Hepatocyte (in vitro differentiated cells): ENCODE measurements around the gene AAK1. TPM values are rescaled to one million over a fixed set of nuclear protein-coding genes. Genes with fewer than 3 reads are reported as not detected.
"Not testable (repeated sequence)": the region's sequence is repeated elsewhere in the genome, so short reads cannot be mapped to it uniquely, and the experiment has no call there.

Experiments
- DNase-seq: peaks from one replicate; pipeline ENCODE4 v3.0.0-alpha.2; 2016; ENCODE audit warnings: low spot score
- H2AFZ ChIP-seq: fragments of 200-600 bp; sonication (generic); 2 replicates; pipeline ENCODE4 v1.6.0; 2016; ENCODE audit warnings: antibody characterized with exemption, mild to moderate bottlenecking
- H3K27ac ChIP-seq: fragments of 200-600 bp; sonication (generic); 2 replicates; pipeline ENCODE4 v1.5.1; 2016; ENCODE audit warnings: mild to moderate bottlenecking
- H3K27me3 ChIP-seq: fragments of 200-600 bp; sonication (generic); 2 replicates; pipeline ENCODE4 v1.6.1; 2016
- H3K36me3 ChIP-seq: fragments of 200-600 bp; sonication (generic); replicated peaks from 2 replicates; pipeline ENCODE4 v1.5.1; 2016; ENCODE audit warnings: low read depth; ENCODE audit not compliant: insufficient read depth
- H3K4me1 ChIP-seq: fragments of 200-600 bp; sonication (generic); 2 replicates; pipeline ENCODE4 v1.5.1; 2016; ENCODE audit warnings: mild to moderate bottlenecking, moderate library complexity; ENCODE audit not compliant: insufficient read depth
- H3K4me2 ChIP-seq: fragments of 200-600 bp; sonication (generic); 2 replicates; pipeline ENCODE4 v1.6.0; 2016
- H3K4me3 ChIP-seq: fragments of 200-600 bp; sonication (generic); 2 replicates; pipeline ENCODE4 v1.5.1; 2016; ENCODE audit warnings: mild to moderate bottlenecking
- H3K79me2 ChIP-seq: fragments of 200-600 bp; sonication (generic); 2 replicates; pipeline ENCODE4 v1.6.0; 2017; ENCODE audit warnings: mild to moderate bottlenecking
- H3K9me2 ChIP-seq: fragments of 200-600 bp; sonication (generic); replicated peaks from 2 replicates; pipeline ENCODE4 v1.6.0; 2017; ENCODE audit warnings: mild to moderate bottlenecking; ENCODE audit not compliant: insufficient read depth
- H3K9me3 ChIP-seq: fragments of 200-600 bp; sonication (generic); 2 replicates; pipeline ENCODE4 v1.5.1; 2016; ENCODE audit warnings: low read depth, mild to moderate bottlenecking
- H4K20me1 ChIP-seq: fragments of 200-600 bp; sonication (generic); 2 replicates; pipeline ENCODE4 v1.6.0; 2016; ENCODE audit warnings: mild to moderate bottlenecking; ENCODE audit not compliant: insufficient read depth, poor library complexity, severe bottlenecking
- EZH2 ChIP-seq: fragments of 200-600 bp; sonication (generic); IDR thresholded peaks from 2 replicates; pipeline ENCODE4 v1.6.1; 2016; ENCODE audit warnings: antibody characterized with exemption, mild to moderate bottlenecking, borderline replicate concordance
- EZH2phosphoT487 ChIP-seq: fragments of 200-600 bp; sonication (generic); IDR thresholded peaks from one replicate; pipeline ENCODE4 v1.6.1; 2018; ENCODE audit warnings: antibody characterized with exemption, mild to moderate bottlenecking, low read depth, moderate library complexity; ENCODE audit not compliant: unreplicated experiment, severe bottlenecking
- WGBS: methylation state at CpG from one replicate; pipeline ENCODE4 v1.1.6; 2016; ENCODE audit warnings: low lambda C conversion rate; ENCODE audit errors: missing lambda C conversion rate; 5-methylcytosine and 5-hydroxymethylcytosine counted together
- polyA plus RNA-seq: library from polyadenylated mRNA; unstranded; fragments of >200 nt; fragmentation: Nextera tagmentation; extraction: Ambion mirVana; gene quantifications from 2 replicates; pipeline ENCODE4 v1.2.1, GENCODE V29; 2016
- total RNA-seq: library from RNA; depleted of rRNA; stranded (reverse); fragments of >200 nt; gene quantifications from 2 replicates; pipeline ENCODE4 v1.2.3, GENCODE V29; 2014
- TF ChIP-seq, protein P1 (sequence below): fragments of 200-600 bp; sonication (generic); IDR thresholded peaks from 2 replicates; pipeline ENCODE4 v1.5.1; 2016; ENCODE audit warnings: antibody characterized with exemption, mild to moderate bottlenecking; ENCODE audit not compliant: poor library complexity

AAK1 gene
- total and polyA plus RNA-seq, 2 experiments from 2014 or later = 30.1 to 30.8 TPM

GRCh38 chr2:69660637-69661036 lies 17.1 kb upstream of the AAK1 start:
- H2AFZ ChIP-seq = no peak overlapping the region
- H3K4me3 ChIP-seq = no peak overlapping the region
- H3K79me2 ChIP-seq = no peaks in the 10 kb centered on the region
- DNase-seq = no peak
- H3K9me2 ChIP-seq = no peaks in the 10 kb centered on the region
- no peak overlapping the region for H3K27ac ChIP-seq
- H3K36me3 ChIP-seq = no peaks in the 10 kb centered on the region
- TF ChIP-seq, protein P1, sequence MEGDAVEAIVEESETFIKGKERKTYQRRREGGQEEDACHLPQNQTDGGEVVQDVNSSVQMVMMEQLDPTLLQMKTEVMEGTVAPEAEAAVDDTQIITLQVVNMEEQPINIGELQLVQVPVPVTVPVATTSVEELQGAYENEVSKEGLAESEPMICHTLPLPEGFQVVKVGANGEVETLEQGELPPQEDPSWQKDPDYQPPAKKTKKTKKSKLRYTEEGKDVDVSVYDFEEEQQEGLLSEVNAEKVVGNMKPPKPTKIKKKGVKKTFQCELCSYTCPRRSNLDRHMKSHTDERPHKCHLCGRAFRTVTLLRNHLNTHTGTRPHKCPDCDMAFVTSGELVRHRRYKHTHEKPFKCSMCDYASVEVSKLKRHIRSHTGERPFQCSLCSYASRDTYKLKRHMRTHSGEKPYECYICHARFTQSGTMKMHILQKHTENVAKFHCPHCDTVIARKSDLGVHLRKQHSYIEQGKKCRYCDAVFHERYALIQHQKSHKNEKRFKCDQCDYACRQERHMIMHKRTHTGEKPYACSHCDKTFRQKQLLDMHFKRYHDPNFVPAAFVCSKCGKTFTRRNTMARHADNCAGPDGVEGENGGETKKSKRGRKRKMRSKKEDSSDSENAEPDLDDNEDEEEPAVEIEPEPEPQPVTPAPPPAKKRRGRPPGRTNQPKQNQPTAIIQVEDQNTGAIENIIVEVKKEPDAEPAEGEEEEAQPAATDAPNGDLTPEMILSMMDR = no peak
- no peak for TF ChIP-seq EZH2
- no peak for TF ChIP-seq EZH2phosphoT487
- no peaks in the 10 kb centered on the region for H3K9me3 ChIP-seq
- 76% methylated on average over 1 of the region's 1 CpG for WGBS
- H3K4me2 ChIP-seq = no peak overlapping the region
- H3K27me3 ChIP-seq = no peaks in the 10 kb centered on the region
- H4K20me1 ChIP-seq = no peaks in the 10 kb centered on the region
- H3K4me1 ChIP-seq = no peaks in the 10 kb centered on the region

- no peaks in the 10 kb centered on the region for H3K36me3 ChIP-seq
- TF ChIP-seq EZH2 (no peak), EZH2phosphoT487 (no peak)
- TF ChIP-seq, protein P1 = no peak
- WGBS = 59% methylated on average over 2 of the region's 2 CpGs
- no peak for DNase-seq
- H3K27ac ChIP-seq = no peak overlapping the region
- no peaks in the 10 kb centered on the region for H3K4me1 ChIP-seq
- no peak overlapping the region for H2AFZ ChIP-seq
- no peaks in the 10 kb centered on the region for H3K79me2 ChIP-seq
- no peaks in the 10 kb centered on the region for H4K20me1 ChIP-seq
- no peaks in the 10 kb centered on the region for H3K9me3 ChIP-seq
- no peaks in the 10 kb centered on the region for H3K9me2 ChIP-seq
- H3K4me3 ChIP-seq = no peak overlapping the region
- H3K4me2 ChIP-seq = no peak overlapping the region
- H3K27me3 ChIP-seq = no peaks in the 10 kb centered on the region
These were observed 16.5 kb upstream of the AAK1 start for GRCh38 chr2:69659941-69660483.

- Histone ChIP-seq H3K27me3 (no peaks in the 10 kb centered on the region), H3K9me2 (no peaks in the 10 kb centered on the region), H4K20me1 (no peaks in the 10 kb centered on the region), H3K36me3 (no peaks in the 10 kb centered on the region), H2AFZ (no peak overlapping the region), H3K4me2 (no peak overlapping the region), H3K79me2 (no peaks in the 10 kb centered on the region), H3K27ac (no peak overlapping the region), H3K4me1 (no peaks in the 10 kb centered on the region), H3K4me3 (no peak overlapping the region), H3K9me3 (no peaks in the 10 kb centered on the region)
- WGBS = 94% methylated on average over 1 of the region's 1 CpG
- DNase-seq = no peak
- TF ChIP-seq, protein P1 = no peak
These were observed 15.8 kb upstream of the AAK1 start for GRCh38 chr2:69659349-69659748.

- Histone ChIP-seq H2AFZ (no peak overlapping the region), H3K4me2 (no peak overlapping the region), H3K36me3 (no peaks in the 10 kb centered on the region), H3K4me1 (no peaks in the 10 kb centered on the region), H3K27me3 (no peaks in the 10 kb centered on the region), H3K27ac (no peak overlapping the region), H3K79me2 (no peaks in the 10 kb centered on the region), H3K9me2 (no peaks in the 10 kb centered on the region), H4K20me1 (no peaks in the 10 kb centered on the region), H3K9me3 (no peaks in the 10 kb centered on the region), H3K4me3 (no peak overlapping the region)
- no peak for TF ChIP-seq EZH2phosphoT487
- TF ChIP-seq, protein P1 = no peak
- no peak for TF ChIP-seq EZH2
- 91% methylated on average over 7 of the region's 7 CpGs for WGBS
- peak; percentile 21 for DNase-seq
These were observed 8.7 kb upstream of the AAK1 start for GRCh38 chr2:69652206-69652605.

DNA sequence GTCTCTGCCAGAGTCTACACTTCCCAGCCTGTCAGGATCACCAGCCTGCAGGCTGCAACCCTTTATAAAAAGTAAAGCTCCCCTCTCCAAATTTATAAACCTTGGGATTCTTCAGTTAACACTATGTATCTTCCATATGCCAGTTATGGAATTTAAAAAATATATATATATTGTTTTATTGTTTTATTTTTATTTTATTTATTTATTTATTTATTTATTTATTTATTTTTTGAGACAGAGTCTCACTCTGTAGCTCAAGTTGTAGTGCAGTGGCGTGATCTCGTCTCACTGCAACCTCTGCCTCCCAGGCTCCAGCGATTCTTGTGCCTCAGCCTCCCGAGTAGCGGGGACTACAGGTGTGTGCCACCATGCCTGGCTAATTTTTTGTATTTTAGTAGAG lies 3.7 kb upstream of the AAK1 start:
- not testable (repeated sequence) for H2AFZ ChIP-seq, H3K27me3 ChIP-seq, H3K79me2 ChIP-seq, H3K4me3 ChIP-seq, H3K36me3 ChIP-seq, H3K4me2 ChIP-seq, H3K9me3 ChIP-seq, DNase-seq, H4K20me1 ChIP-seq, H3K9me2 ChIP-seq, H3K27ac ChIP-seq
- peaks cover 12% of the 10 kb centered on the region for H3K4me1 ChIP-seq
- WGBS = 95% methylated on average over 5 of the region's 5 CpGs
